Mucosa of descending colon (tissue), 3 donors: ENCODE data around the gene ATL2. TPM values are rescaled to one million over a fixed set of nuclear protein-coding genes. Genes with fewer than 3 reads are reported as not detected.

Source experiments
- total RNA-seq, 3 donors: library from RNA; stranded (reverse); fragmentation: NEBNext Ultra II Directional in 2 of 3; extraction: Animal tissue kit (Norgen Biotek cat#: 25700) in 2 of 3; gene quantifications; one replicate each; pipeline versions ENCODE4 v1.2.1 to v1.2.4, GENCODE V29; 2021 to 2023
- donor health status: DM: no; HTN: no; CAD: no; lungs with moderate emphysema.
- donor health status: DM: no; HTN: no; CAD: no.
- donor health status: DM: no; HTN: yes; CAD: no.

Gene ATL2
- total RNA-seq, 3 donors from 2014 or later, result 49.3 to 166 (median 53.5) TPM

Other genes with a start within 250 kb of the ATL2 start
- gene HNRNPLL, start 225.7 kb upstream of the ATL2 start, total RNA-seq, result 10 to 100 TPM; 45.5 to 68.2 (median 49.6) TPM